GM10248 (cell line): ENCODE data around the gene ZNF23.

Experiments used
- CTCF ChIA-PET: fragments of 300-600 bp; sonication (Branson Sonifier 250); formaldehyde crosslinking; extraction: SDS; loops from one replicate; lab custom pipeline; 2021; ENCODE audit warnings: antibody characterized with exemption; lab: Yijun Ruan, JAX
- POLR2A ChIA-PET: fragments of 350-650 bp; sonication (Branson Sonifier 250); formaldehyde crosslinking; extraction: SDS; loops from one replicate; lab custom pipeline; 2020; ENCODE audit warnings: antibody characterized with exemption; lab: Yijun Ruan, JAX
- DNase-seq: peaks from one replicate; pipeline ENCODE4 v3.0.0; 2012; ENCODE audit errors: extremely low spot score
- CTCF ChIP-seq: IDR thresholded peaks from 2 replicates; pipeline ENCODE4 v1.5.1; 2012; ENCODE audit warnings: mild to moderate bottlenecking, low read depth; ENCODE audit errors: extremely low read depth, missing control alignments, control extremely low read depth

The ZNF23 gene

DNA sequence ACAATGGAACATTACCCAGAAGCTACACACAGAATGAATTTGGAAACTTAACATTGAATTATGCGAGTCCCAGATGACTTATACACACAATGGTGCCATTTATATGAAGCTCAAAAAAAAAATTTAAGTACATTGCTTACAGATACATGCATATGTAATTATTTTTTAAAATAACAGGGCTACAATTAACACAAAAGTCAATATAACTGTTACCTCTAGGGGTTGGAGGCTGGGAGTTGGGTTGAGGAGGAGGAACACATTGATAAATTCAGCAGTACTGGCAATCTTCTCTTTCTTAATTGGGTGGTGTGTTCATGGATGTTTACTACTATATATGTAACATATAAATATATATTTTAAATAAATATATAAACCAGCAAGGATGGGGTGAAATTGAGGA, 1.1 kb downstream of the ZNF23 start:
- DNase-seq: no peak
- no peak for TF ChIP-seq CTCF
- CTCF ChIA-PET: interaction anchor here (0.8 to 4.2 kb wide), 4 partner anchors 21 to 150 kb away, joined by 3 to 27 read pairs (median 4); no protein-coding TSS in a partner anchor
- POLR2A ChIA-PET: no interaction called here

DNA sequence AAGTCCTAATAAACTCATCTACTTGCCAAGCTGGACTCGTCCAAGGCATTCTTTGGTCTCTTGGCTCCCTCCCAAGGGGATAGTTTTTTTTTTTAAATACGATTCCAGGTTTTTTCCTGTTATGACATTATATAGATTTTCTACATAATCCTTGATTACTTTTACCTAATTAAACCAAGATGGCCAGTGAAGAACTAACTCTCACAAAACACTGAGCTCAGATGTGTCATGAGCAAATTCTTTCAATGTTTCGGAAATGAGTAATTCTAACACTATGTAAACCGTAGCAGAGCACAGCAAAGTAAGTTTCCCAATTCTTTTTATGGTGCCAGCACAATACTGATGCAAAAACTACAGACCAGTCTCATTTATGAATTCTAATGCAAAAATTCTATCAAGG, 1.8 kb downstream of the ZNF23 start:
- DNase-seq: no peak
- ChIA-PET POLR2A (interaction anchor here (0.7 kb wide), 1 partner anchor 630 kb away, joined by 3 read pairs; no protein-coding TSS in a partner anchor), CTCF (interaction anchor here (0.8 to 1.5 kb wide), 3 partner anchors 22 to 149 kb away, joined by 3 to 4 read pairs (median 3); no protein-coding TSS in a partner anchor)
- TF ChIP-seq CTCF: no peak

DNA sequence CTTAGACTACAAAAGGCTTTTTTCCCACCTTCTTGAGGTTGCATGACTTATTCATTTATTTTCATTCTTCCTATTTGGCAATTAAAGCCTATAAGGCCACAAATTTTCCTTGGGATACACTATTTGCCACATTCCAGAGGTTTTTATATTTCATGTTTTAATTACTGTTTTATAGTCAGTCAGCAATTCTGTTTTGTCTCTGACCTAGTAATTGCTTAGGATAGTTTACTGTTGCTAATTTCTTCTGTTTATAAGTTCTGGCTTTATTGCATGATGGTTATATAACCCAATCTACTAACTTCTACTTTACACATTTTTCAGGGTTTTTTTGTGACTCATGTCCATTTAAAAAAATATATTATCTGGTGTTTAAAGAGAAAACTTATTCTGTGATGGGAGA, 2.5 kb downstream of the ZNF23 start:
- ChIA-PET POLR2A (interaction anchor here (0.7 kb wide), 1 partner anchor 631 kb away, joined by 3 read pairs; no protein-coding TSS in a partner anchor), CTCF (no interaction called here)
- no peak for TF ChIP-seq CTCF

GRCh38 chr16:71456801-71457200, 5.2 kb downstream of the ZNF23 start:
- ChIA-PET POLR2A (no interaction called here), CTCF (interaction anchor here (1.2 to 1.4 kb wide), 3 partner anchors 10 to 42 kb away, joined by 3 to 4 read pairs (median 3); no protein-coding TSS in a partner anchor)
- TF ChIP-seq CTCF: no peak
- no peak for DNase-seq

More for the DNA sequence above, 2.5 kb downstream of the ZNF23 start:
- DNase-seq: no peak

- ChIA-PET CTCF (interaction anchor here (1.2 to 1.8 kb wide), 2 partner anchors 20 to 40 kb away, joined by 3 to 9 read pairs; no protein-coding TSS in a partner anchor), POLR2A (no interaction called here)
- no peak for DNase-seq
- no peak for TF ChIP-seq CTCF
Observed at GRCh38 chr16:71453036-71453435, 9.0 kb downstream of the ZNF23 start.

DNA sequence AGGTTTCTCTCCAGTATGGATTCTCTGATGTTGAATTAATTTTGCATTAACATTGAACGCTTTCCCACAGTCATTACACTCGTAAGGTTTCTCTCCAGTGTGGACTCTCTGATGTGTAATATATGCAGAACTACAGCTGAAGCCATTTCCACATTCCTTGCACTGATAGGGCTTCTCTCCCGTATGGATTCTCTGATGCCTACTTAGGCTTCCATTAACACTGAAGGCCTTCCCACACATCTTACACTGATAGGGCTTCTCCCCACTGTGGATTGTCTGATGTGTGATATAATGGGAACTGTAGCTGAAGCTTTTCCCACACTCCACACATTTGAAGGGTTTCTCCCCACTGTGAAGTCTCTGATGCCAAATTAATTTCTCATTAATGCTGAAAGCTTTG, 13.0 kb downstream of the ZNF23 start:
- TF ChIP-seq CTCF: no peak
- ChIA-PET POLR2A (no interaction called here), CTCF (interaction anchor here (1.9 to 2.0 kb wide), 2 partner anchors 37 to 50 kb away, joined by 4 to 5 read pairs; no protein-coding TSS in a partner anchor)
- DNase-seq: no peak
